Uterus (tissue), 4 donors: ENCODE data around the gene GPR155. TPM values are rescaled to one million over a fixed set of nuclear protein-coding genes. Genes with fewer than 3 reads are reported as not detected.

Source experiments
- DNase-seq, 2 donors: peaks; one replicate each; pipeline ENCODE4 v3.0.0-alpha.2; 2019 to 2020
- H3K27ac ChIP-seq, 2 donors: fragments of 200-600 bp; sonication (generic); 1 replicate in 1 of 2; 2 replicates in 1 of 2; pipeline ENCODE4 v1.5.1; 2016 to 2018
- H3K27me3 ChIP-seq, 2 donors: fragments of 200-600 bp; sonication (generic); one replicate each; pipeline ENCODE4 v1.5.1; 2018 to 2019; ENCODE audit warnings: control low read depth in 1 of 2
- H3K36me3 ChIP-seq, 2 donors: fragments of 200-600 bp; sonication (generic); one replicate each; pipeline ENCODE4 v1.5.1; 2019; ENCODE audit warnings: control low read depth in 1 of 2
- H3K4me1 ChIP-seq, 2 donors: fragments of 200-600 bp; sonication (generic); one replicate each; pipeline ENCODE4 v1.5.1; 2018 to 2019; ENCODE audit warnings: control low read depth in 1 of 2
- H3K4me3 ChIP-seq, 2 donors: fragments of 200-600 bp; sonication (generic); 1 replicate in 1 of 2; 2 replicates in 1 of 2; pipeline ENCODE4 v1.5.1; 2018 to 2019; ENCODE audit warnings: mild to moderate bottlenecking in 1 of 2
- H3K9me3 ChIP-seq, 2 donors: fragments of 200-600 bp; sonication (generic); one replicate each; pipeline ENCODE4 v1.5.1; 2019; ENCODE audit warnings: control low read depth in 1 of 2
- POLR2A ChIP-seq, 2 donors: fragments of 450-650 bp; IDR thresholded peaks; one replicate each; pipeline ENCODE4 v1.6.1; 2016; ENCODE audit warnings: antibody characterized with exemption in 2 of 2, mild to moderate bottlenecking in 1 of 2, moderate library complexity in 1 of 2
- intact Hi-C: fragments of 100-400 bp; cut with DNase I; formaldehyde crosslinking; loops from one replicate; pipeline ENCODE4 v1.15.1; 2023; ENCODE audit warnings: low total_unique reads
- total RNA-seq, 4 donors: library from RNA; depleted of rRNA in 3 of 4; stranded (reverse); fragments of >200 nt in 3 of 4; gene quantifications; one replicate each; pipeline versions ENCODE4 v1.1.0 to v1.2.4, GENCODE V29; 2014 to 2023
- TF ChIP-seq, protein P1 (sequence below), 4 experiments: fragments of 200-600 bp in 2 of 4; fragments of 450-650 bp in 2 of 4; sonication (generic) in 2 of 4; IDR thresholded peaks; one replicate each; pipeline ENCODE4 v1.5.1; 2016 to 2019; ENCODE audit warnings: antibody characterized with exemption in 4 of 4, mild to moderate bottlenecking in 2 of 4, moderate library complexity in 1 of 4
- donor health status: DM: yes; HTN: yes; CAD: no.

GPR155 gene, protein sequence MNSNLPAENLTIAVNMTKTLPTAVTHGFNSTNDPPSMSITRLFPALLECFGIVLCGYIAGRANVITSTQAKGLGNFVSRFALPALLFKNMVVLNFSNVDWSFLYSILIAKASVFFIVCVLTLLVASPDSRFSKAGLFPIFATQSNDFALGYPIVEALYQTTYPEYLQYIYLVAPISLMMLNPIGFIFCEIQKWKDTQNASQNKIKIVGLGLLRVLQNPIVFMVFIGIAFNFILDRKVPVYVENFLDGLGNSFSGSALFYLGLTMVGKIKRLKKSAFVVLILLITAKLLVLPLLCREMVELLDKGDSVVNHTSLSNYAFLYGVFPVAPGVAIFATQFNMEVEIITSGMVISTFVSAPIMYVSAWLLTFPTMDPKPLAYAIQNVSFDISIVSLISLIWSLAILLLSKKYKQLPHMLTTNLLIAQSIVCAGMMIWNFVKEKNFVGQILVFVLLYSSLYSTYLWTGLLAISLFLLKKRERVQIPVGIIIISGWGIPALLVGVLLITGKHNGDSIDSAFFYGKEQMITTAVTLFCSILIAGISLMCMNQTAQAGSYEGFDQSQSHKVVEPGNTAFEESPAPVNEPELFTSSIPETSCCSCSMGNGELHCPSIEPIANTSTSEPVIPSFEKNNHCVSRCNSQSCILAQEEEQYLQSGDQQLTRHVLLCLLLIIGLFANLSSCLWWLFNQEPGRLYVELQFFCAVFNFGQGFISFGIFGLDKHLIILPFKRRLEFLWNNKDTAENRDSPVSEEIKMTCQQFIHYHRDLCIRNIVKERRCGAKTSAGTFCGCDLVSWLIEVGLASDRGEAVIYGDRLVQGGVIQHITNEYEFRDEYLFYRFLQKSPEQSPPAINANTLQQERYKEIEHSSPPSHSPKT
- 1 to 10 TPM; 2.3 to 6.6 (median 4.6) TPM for total RNA-seq

DNA sequence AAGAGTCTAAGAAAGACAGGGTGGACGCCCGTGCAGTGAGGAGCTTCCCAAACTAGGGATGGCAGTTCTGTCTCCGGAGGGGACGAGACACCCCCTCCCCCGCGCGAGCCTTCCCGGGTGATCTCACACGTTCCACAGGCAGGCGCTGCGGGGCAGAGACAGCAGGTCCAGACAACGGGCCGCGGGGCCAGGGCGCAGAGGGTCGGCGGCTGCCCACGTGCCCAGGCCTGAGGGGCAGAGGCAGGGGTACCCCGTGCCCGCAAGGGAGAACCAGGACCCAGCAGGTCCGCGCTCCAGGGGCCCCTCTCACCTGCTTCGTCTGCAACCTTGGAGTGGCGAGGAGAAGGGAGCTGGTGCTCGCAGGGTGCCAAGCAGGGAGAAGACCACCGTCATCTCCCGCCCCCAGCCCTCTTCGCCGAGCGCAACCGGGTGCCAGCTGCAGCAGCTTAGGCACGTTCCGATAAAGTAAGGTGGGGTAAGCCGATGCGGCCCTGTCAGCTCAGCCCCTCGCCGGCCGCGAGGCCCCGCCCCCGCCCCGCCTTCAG is at the start of gene GPR155:
Gene GPR155, minus strand, starts transcription at position 467 of the 545 bp plus-strand sequence. CDS start 5,073 bp downstream, outside the sequence.
- no peaks in the 10 kb centered on the region for H3K9me3 ChIP-seq

DNA sequence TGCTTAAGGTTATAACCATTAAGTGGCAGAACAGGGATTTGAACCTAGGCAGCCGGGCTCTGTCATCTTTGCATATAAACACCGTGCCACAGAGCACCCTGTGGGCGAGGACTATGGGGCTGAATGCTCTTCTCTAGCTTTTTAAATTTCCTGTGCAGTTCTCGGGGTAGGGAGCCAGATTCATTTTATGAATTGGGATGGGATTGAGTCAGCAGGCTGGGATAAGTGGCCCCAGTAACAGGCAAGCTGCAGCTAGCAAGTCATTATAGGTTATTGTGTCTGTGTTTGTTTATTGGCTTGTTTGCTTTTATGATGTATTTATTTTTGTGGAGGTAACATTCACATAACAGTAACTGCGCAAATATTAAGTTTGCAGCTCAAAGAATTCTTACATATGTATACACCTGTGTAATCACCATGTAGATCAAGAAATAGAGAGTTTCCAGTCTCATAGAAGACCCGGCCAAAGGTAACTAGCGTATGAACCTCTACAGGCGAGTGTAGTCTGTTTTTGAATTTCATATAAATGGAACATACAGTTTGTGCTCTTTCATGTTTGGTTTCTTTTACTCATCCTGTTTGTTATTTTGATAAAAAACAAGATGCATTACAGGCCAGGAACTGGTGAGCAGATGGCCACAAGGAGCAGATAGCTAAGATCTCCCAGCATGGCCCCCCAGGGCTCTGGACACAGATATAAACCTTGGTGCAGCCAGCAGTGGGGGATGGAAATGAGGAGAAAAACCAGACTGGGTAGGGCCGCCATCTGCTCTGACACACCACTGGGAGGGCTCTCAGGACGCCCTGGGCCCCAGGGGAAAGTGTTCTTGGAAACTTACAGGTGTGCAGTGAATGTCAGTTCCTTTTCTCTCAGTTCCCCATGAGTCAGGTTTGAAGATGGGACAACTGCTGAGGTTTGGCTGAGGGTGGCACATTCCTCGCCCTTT is 49.2 kb upstream of the GPR155 start:
- intact Hi-C loops = no loop called here
- Histone ChIP-seq H3K4me3 (no peak overlapping the region), H3K27me3 (no peaks in the 10 kb centered on the region), H3K9me3 (no peaks in the 10 kb centered on the region), H3K36me3 (no peaks in the 10 kb centered on the region), H3K27ac (no peak overlapping the region), H3K4me1 (no peaks in the 10 kb centered on the region)
- TF ChIP-seq, protein P1, sequence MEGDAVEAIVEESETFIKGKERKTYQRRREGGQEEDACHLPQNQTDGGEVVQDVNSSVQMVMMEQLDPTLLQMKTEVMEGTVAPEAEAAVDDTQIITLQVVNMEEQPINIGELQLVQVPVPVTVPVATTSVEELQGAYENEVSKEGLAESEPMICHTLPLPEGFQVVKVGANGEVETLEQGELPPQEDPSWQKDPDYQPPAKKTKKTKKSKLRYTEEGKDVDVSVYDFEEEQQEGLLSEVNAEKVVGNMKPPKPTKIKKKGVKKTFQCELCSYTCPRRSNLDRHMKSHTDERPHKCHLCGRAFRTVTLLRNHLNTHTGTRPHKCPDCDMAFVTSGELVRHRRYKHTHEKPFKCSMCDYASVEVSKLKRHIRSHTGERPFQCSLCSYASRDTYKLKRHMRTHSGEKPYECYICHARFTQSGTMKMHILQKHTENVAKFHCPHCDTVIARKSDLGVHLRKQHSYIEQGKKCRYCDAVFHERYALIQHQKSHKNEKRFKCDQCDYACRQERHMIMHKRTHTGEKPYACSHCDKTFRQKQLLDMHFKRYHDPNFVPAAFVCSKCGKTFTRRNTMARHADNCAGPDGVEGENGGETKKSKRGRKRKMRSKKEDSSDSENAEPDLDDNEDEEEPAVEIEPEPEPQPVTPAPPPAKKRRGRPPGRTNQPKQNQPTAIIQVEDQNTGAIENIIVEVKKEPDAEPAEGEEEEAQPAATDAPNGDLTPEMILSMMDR (IDR thresholded peaks at IDR 0.05) = no peak
- TF ChIP-seq POLR2A (IDR thresholded peaks at IDR 0.05) = no peak
- DNase-seq = no peak

More for the DNA sequence above, at the start of gene GPR155:
- Histone ChIP-seq H3K27ac (peak within 1 kb of the TSS; percentile 78 to 81), H3K36me3 (no peaks in the 10 kb centered on the region), H3K4me1 (no peaks in the 10 kb centered on the region), H3K27me3 (no peaks in the 10 kb centered on the region), H3K4me3 (peak within 1 kb of the TSS; percentile 68 to 86)
- intact Hi-C loops = no loop called here
- peak; percentile 73 to 75 for DNase-seq
- peak in 1 of 2 donors; percentile 37 for TF ChIP-seq POLR2A (IDR thresholded peaks at IDR 0.05)
- TF ChIP-seq, protein P1 (IDR thresholded peaks at IDR 0.05) = peak in 1 of 4 experiments; percentile 22

DNA sequence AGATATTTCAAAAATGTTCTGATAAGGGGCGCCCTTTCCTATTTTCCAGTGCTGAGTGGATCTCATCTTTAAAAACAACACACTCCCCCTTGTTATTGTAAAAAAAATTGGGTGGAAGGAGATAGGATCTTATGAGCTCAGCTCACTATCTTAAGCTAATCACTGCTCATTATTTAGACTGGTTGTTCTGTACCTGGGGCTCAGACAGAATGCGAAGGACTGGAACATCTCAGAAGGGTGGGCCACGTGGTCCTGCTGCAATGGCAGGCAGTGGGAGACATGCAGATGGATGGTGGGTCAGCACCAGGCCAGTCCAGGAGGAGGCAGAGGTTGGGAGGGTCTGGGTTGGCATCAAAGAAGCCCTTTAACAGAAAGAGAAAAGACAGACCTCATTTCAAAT is 48.3 kb upstream of the GPR155 start:
- H3K4me1 ChIP-seq = no peaks in the 10 kb centered on the region
- H3K36me3 ChIP-seq = no peaks in the 10 kb centered on the region
- intact Hi-C loops = no loop called here
- H3K4me3 ChIP-seq = no peak overlapping the region
- DNase-seq = no peak
- H3K9me3 ChIP-seq = no peaks in the 10 kb centered on the region
- no peaks in the 10 kb centered on the region for H3K27me3 ChIP-seq
- no peak overlapping the region for H3K27ac ChIP-seq
- TF ChIP-seq, protein P1 (IDR thresholded peaks at IDR 0.05) = no peak
- TF ChIP-seq POLR2A (IDR thresholded peaks at IDR 0.05) = no peak

DNA sequence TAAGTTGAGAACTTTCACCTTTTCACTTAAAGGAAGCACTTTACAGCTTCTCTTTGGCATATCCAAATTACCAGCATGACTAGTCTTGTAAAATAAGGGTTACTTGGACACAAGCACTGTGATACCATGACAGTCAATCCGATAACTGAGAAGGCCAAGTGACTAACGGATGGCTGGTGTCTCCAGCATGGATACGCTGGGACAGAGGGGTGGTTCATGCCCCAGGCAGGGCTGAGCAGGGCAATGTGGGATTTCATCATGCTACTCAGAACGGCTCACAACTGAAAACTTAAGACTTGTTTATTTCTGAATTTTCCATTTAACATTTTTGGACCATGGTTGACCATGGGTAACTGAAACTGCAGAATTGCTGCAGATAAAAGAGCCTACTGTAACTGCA is 43.1 kb upstream of the GPR155 start:
- no peak for DNase-seq
- no peak overlapping the region for H3K4me3 ChIP-seq
- no peaks in the 10 kb centered on the region for H3K27me3 ChIP-seq
- H3K27ac ChIP-seq = no peak overlapping the region
- no peaks in the 10 kb centered on the region for H3K9me3 ChIP-seq
- TF ChIP-seq, protein P1 (IDR thresholded peaks at IDR 0.05) = no peak
- no peak for TF ChIP-seq POLR2A (IDR thresholded peaks at IDR 0.05)
- H3K4me1 ChIP-seq = no peaks in the 10 kb centered on the region
- intact Hi-C loops = no loop called here
- no peaks in the 10 kb centered on the region for H3K36me3 ChIP-seq
